ENCODE data around the gene CDH13. TPM values are rescaled to one million over a fixed set of nuclear protein-coding genes. Genes with fewer than 3 reads are reported as not detected.

Gene CDH13
- total RNA-seq, 4 donors from 2014 or later = 5.8 to 36.7 (median 20.4) TPM

GRCh38 chr16:83247767-83248372, 621.1 kb downstream of the CDH13 start:
- Histone ChIP-seq H3K4me3 (peak overlapping the region in 1 of 4 donors; percentile 25), H3K4me1 (peaks cover 15 to 24% of the 10 kb centered on the region in 2 donors), H3K36me3 (no peaks in the 10 kb centered on the region), H3K27ac (peak overlapping the region in 1 of 4 donors; percentile 64), H3K27me3 (no peaks in the 10 kb centered on the region), H3K9me3 (no peaks in the 10 kb centered on the region)
- TF ChIP-seq POLR2A (IDR thresholded peaks at IDR 0.05) = no peak
- TF ChIP-seq CTCF (IDR thresholded peaks at IDR 0.05 in 4 of 5, conservative IDR thresholded peaks at IDR 0.05 in 1 of 5) = no peak
- in situ Hi-C loops (cut with MboI; ENCODE audit: low sequenced_read_pairs in 4 of 4) = no loop called here
- intact Hi-C loops (cut with DNase I; ENCODE audit: low total_unique reads) = no loop called here
- no peak for DNase-seq
- ATAC-seq = peak; percentile 53 to 63

DNA sequence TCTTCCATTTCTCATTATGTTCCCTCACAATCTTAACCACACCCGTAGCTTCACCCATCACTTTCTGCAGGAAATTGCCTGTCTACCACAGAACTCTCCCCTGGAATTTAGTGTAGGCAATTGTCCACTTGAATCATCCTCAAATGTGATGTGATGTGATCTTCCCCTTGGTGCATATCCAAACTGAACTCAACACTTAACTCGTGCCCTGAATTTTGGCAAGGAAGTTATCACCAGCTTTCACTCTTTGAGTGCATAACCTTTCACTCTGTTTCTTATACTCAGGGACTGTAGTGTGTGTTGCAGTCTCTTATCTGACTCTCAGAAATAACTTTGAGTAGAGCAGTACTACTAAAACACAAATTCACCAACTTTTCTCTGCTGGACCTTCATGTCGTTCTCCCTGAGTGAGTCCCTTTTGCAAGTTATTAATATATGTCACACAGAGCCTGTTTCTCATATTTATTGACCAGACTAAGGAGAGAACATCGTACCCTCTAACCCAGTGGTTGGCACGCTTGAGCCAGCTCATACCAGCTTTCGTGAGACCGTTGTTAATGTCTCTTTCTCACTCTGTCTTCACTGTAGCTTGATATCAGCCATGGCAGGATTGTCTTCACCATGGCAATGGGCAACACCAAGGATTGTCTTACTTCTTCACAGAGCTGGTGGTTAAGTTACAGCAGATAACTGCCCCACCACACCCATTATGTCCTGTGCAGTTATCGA, 622.1 kb downstream of the CDH13 start:
- H3K27ac ChIP-seq = peak overlapping the region in 1 of 4 donors; percentile 64
- no peak for DNase-seq
- H3K9me3 ChIP-seq = no peaks in the 10 kb centered on the region
- H3K36me3 ChIP-seq = no peaks in the 10 kb centered on the region
- peak overlapping the region in 1 of 4 donors; percentile 15 for H3K4me3 ChIP-seq
- intact Hi-C loops (cut with DNase I; ENCODE audit: low total_unique reads) = no loop called here
- TF ChIP-seq CTCF (IDR thresholded peaks at IDR 0.05 in 4 of 5, conservative IDR thresholded peaks at IDR 0.05 in 1 of 5) = no peak
- no peak for TF ChIP-seq POLR2A (IDR thresholded peaks at IDR 0.05)
- in situ Hi-C loops (cut with MboI; ENCODE audit: low sequenced_read_pairs in 4 of 4) = no loop called here
- peak; percentile 75 to 85 for ATAC-seq
- H3K27me3 ChIP-seq = no peaks in the 10 kb centered on the region
- H3K4me1 ChIP-seq = peaks cover 15 to 24% of the 10 kb centered on the region in 2 donors

DNA sequence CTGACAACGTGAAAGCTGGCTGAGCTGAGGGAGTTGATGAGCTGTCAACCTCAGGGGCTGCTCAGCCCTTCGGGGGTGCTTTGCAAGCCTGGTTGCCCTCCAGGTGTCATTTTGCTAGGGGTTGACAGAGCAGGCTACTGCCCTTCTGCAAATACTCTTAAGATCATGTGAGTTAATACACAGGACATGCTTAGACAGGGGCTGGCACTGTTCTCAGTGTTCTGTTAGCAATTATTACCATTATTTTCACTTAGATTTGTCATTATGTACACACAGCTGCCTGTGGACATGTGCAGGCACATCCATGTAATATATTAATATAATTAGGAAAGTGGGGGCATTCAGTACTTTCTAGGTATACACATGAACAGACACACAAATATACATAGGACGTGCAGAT, 626.8 kb downstream of the CDH13 start:
- no peak for TF ChIP-seq POLR2A (IDR thresholded peaks at IDR 0.05)
- no peak for TF ChIP-seq CTCF (IDR thresholded peaks at IDR 0.05 in 4 of 5, conservative IDR thresholded peaks at IDR 0.05 in 1 of 5)
- Histone ChIP-seq H3K9me3 (no peaks in the 10 kb centered on the region), H3K27me3 (no peaks in the 10 kb centered on the region), H3K4me1 (peaks cover 6 to 10% of the 10 kb centered on the region in 2 donors), H3K4me3 (no peak overlapping the region), H3K27ac (no peak overlapping the region), H3K36me3 (no peaks in the 10 kb centered on the region)
- intact Hi-C loops (cut with DNase I; ENCODE audit: low total_unique reads) (no loop called here), in situ Hi-C loops (cut with MboI; ENCODE audit: low sequenced_read_pairs in 4 of 4) (no loop called here)
- ATAC-seq = no peak
- DNase-seq = no peak

DNA sequence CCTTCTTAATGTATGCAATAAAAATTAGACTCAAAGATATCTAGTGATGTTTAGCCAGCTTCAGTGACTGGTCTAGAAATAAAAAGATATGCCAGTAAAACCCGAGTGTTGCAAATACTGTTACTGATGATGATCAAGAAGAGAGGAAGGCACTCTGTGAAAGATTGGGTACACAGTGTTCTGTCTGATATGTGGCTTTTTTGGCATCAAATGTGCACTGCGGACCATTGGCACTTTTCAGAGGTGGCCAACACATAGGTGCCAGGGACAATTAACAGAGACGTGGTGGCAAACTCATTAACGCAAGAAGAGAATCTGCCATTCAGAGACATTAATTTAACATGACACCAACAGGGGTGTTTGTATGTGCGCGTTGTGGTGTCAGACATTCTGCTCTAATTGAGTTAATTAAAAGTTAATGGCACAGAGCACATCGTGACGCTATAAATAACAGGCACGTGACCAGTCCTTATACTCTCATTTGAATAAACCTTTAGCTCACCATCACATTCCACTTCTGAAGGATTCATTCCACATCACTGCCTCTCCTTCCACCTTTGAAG, 631.7 kb downstream of the CDH13 start:
- DNase-seq = no peak
- no peak for TF ChIP-seq POLR2A (IDR thresholded peaks at IDR 0.05)
- TF ChIP-seq CTCF (IDR thresholded peaks at IDR 0.05 in 4 of 5, conservative IDR thresholded peaks at IDR 0.05 in 1 of 5) = no peak

More for the DNA sequence above, 631.7 kb downstream of the CDH13 start:
- Histone ChIP-seq H3K27me3 (no peaks in the 10 kb centered on the region), H3K27ac (no peak overlapping the region), H3K9me3 (no peaks in the 10 kb centered on the region), H3K4me1 (no peaks in the 10 kb centered on the region), H3K4me3 (no peak overlapping the region), H3K36me3 (no peaks in the 10 kb centered on the region)
- in situ Hi-C loops (cut with MboI; ENCODE audit: low sequenced_read_pairs in 4 of 4) (no loop called here), intact Hi-C loops (cut with DNase I; ENCODE audit: low total_unique reads) (loop anchor here (5.0 kb wide), 1 partner anchor 329 kb away; no protein-coding TSS in a partner anchor)
- ATAC-seq = no peak
